GM12891 (cell line): ENCODE measurements around the gene PITPNC1.

Experiments
- POLR2A ChIP-seq: IDR thresholded peaks from 2 replicates; pipeline ENCODE4 v1.6.1; 2011; ENCODE audit warnings: low read depth, low read length, control low read depth
- POLR2AphosphoS5 ChIP-seq: IDR thresholded peaks from 2 replicates; pipeline ENCODE4 v1.6.1; 2011; ENCODE audit warnings: low read depth, low read length, control low read depth
- TAF1 ChIP-seq: IDR thresholded peaks from 2 replicates; pipeline ENCODE4 v1.6.1; 2011; ENCODE audit warnings: low read depth, low read length, control low read depth

GRCh38 chr17:67656494-67657203 is 279.6 kb downstream of the PITPNC1 start:
- TF ChIP-seq TAF1, result no peak
- no peak for TF ChIP-seq POLR2AphosphoS5
- TF ChIP-seq POLR2A, result no peak
